Measurements from ENCODE around the gene RAB29.
"Not testable (repeated sequence)": the region's sequence is repeated elsewhere in the genome, so short reads cannot be mapped to it uniquely, and the experiment has no call there.

The RAB29 gene, protein sequence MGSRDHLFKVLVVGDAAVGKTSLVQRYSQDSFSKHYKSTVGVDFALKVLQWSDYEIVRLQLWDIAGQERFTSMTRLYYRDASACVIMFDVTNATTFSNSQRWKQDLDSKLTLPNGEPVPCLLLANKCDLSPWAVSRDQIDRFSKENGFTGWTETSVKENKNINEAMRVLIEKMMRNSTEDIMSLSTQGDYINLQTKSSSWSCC

DNA sequence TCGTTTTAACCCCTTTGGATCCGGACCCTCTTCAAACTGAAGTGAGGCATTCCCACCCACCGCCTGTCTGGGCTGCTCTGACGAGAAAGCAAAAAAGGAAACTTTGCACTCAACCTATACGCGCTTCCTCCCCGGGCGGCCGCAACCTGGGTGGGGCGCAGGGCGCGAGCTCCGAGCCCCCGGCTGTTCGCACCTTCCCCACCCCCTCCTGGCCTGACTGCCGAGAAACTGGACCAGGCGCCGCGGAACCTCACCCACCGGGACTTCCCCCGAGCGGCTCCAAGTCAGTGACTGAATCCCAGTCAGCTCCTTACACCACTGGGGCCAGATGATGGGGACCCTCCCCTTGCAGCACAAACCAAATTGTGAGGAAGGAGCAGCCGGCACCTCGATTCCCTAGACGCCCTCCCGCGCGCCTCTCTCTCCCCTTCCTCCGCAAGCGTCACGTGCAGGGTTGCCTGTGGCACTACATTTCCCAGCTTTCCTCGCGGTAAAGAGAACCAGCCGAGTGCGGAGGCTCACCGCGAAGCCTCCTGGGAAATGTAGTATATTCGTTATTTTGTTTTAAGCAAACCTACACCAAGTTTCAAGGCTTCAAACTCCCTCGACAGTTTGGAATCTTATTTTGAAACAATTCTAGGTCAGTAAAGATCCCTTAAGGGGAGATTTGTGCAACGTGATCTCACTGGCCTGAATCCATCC lies at the start of gene RAB29:
Gene RAB29 (minus strand): TSS at position 468 of the 702 bp plus-strand sequence. CDS start 526 bp downstream, outside the sequence.
- no peak for DNase-seq

DNA sequence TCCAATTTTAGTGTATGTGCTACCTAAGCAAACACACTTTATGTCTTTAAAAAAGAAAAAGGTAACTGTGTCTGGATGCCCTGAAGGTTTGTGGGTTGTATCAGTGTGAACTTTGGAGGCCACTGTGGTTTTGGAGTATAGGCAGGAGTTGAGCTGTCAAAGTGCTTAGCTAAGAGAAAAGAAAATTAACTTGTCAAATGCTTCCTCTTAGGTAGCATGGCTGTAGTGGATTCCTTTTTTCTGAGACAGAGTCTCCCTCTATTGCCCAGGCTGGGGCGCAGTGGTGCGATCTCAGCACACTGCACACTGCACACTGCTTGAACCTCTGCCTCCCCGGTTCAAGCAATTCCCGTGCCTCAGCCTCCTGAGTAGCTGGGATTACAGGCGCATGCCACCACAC lies 48.9 kb upstream of the RAB29 start:
- DNase-seq = no peak

DNA sequence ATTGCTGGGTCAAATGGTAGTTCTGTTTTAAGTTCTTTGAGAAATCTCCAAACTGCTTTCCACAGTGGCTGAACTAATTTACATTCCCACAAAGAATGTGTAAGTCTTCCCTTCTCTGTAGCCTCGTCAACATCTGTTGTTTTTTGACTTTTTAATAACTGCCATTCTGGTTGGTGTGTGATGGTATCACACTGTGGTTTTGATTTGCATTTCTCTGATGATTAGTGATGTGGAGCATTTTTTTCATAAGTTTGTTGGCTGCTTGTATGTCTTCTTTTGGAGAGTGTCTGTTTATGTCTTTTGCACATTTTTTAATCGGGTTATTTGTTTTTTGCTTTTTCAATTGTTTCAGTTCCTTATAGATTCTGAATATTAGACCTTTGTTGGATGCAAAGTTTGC lies 48.0 kb upstream of the RAB29 start:
- DNase-seq = not testable (repeated sequence)

DNA sequence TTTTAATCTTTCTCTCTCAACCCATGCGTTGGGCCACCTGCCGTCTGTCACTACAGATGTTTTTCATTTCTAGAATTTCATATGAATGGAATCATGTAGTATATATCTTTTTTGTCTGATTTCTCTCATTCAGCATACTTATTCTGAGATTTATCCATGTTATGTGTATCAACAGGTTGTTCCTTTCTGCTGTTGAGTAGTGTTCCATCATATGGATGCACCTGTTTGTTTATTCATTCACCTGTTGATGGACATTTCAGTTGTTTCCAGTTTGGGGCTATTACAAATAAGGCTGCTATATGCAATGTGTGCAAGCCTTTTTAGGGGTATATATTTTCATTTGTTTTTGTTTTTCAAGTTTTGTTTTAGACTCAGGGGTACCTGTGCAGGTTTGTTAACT lies 47.1 kb upstream of the RAB29 start:
- no peak for DNase-seq

DNA sequence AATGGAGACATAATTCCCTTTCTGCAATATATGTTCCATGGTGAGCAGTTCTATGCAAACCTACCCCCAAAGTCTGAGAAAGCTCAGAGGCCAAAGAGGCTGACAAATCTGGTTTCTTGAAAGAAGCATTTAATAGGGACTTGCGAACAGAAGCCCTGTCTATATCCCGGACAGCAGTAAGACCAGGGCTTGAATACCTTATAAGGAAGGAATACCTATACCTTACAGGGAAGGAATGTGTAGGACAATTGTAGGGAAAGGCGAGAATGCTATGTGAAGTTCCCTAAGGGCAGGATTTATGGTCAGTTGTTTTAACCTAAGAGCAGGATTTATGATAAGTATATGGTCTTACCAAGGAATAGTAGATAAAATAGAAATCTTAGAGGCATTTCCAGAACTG lies 42.7 kb upstream of the RAB29 start:
- no peak for DNase-seq

DNA sequence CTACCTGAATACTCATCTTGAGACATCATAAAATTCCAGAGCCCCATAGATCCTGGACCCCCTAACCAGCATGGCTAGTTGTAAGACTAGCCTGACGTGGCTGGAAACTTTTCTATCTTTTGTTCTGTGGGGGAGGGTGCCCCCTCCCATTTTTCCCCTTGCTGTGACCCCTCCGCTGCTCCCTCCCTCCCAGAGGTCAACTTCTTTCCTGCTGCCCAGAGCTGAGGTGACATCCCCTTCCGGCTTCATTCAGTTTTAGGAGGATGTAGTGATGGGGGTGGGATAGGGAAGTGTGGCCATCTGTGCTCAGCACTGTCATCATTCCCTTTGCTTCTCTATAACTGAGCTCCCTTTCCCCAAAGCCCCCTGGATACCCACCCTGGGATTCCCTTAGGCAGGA lies 42.1 kb upstream of the RAB29 start:
- DNase-seq = no peak

DNA sequence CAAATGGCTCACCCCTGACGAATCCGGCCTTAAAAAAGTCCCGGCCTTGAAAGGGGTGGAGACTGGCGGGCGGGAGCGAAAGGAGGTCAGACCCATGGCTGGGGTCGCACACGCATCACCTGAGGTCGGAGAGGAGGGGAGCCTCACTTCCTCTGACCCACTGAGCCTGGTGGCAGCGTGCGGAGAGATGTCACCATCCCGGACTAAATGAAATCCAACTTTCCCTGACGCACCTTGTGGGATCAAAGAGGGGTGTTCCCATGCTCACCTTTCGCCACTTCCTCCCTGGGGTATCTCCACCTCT lies 38.4 kb upstream of the RAB29 start:
- no peak for DNase-seq

DNA sequence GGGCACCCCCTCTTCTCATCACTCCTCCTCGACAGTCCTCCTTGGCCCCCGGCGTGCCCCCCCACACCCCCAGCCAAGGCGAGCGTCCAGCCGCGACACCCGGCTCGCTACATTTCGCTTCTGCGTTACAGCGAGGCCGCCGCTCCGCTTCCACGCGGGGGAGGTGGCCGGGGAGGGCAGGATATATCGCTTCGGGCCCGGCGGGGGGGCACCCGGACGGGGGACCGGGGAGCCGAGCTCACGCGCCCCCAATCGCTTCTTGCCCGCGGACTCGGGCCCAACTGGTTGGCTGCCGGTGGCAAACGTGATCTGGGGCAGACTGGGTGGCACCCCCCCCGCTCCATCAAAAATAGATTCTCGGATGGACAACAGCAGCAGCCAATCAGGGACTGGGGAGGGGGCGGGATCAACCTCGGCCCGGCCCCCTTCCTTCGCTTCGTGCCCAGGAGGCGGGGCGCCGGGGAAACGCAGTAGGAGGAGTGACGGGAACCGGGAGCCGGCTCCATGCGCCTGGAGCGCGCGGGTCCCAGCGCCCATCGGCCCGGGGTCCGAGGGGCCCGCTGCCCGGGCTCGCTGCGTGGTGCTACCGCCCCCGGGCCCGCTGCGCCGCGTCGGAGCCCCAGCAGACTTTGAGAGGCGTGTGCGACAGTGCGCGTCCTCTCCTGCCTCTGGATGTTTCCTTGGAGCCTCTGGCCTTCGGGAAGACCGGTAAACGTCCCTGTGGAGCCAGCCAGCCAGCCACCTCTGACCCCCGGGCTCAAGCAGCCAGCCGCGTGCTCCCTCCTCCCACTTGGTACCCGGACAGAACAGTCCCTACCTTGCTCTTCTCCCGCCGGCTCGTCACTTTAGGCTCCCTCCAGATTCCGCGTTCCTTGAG lies 37.8 kb upstream of the RAB29 start, which contains the start of gene SLC41A1:
Gene SLC41A1 (minus strand): TSS at position 321 of the 877 bp plus-strand sequence. CDS start 2,757 bp downstream, outside the sequence.
- DNase-seq = peak; percentile 20

DNA sequence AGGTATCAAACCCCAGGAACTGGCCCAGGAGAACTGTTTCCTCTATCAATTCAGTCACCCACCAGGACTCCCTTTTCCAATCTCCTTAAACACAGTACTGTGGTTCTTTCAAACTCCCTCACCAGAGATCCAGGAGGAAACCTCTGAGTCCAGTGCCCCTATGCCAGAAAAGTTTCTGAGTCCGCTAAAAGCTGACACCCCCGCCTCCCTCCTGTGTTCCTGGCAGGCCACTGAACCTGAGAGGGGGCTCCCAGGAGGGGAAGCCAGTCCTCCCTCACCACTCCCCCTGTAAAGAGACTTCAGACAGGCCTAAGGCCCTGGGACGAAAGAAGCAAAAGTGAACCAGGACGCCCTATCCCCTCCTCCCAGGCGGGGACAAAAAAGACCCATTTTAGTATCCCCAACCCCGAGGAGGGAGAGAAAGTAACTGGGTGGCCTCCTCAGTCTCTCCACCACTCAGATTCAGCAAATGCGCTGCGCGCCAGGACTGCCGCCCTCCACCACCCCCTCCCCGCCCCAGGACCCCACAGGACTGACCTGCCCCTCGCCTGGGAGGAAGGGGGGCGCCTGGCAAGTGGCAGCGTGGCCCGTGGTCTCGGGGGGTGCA lies 37.1 kb upstream of the RAB29 start:
- no peak for DNase-seq

DNA sequence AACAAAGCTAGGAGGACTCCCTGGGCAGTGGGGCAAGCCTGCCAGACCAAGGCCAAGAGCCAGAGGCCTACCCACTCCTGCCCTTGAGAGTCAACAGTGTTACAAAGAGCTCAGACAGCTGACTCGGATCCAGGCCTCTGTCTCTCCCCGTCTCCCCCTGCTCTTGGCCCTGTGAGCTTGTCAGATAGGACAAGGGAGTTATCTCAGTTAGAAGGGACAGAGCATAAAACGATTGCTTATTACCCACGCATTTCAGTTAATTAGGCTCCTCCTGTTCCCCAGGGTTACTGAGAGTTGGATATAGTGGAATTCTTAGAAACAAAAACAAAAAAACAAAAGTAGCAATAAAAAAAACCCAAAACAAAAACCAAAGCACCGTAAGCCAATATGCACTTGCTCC lies 36.4 kb upstream of the RAB29 start:
- DNase-seq = no peak

DNA sequence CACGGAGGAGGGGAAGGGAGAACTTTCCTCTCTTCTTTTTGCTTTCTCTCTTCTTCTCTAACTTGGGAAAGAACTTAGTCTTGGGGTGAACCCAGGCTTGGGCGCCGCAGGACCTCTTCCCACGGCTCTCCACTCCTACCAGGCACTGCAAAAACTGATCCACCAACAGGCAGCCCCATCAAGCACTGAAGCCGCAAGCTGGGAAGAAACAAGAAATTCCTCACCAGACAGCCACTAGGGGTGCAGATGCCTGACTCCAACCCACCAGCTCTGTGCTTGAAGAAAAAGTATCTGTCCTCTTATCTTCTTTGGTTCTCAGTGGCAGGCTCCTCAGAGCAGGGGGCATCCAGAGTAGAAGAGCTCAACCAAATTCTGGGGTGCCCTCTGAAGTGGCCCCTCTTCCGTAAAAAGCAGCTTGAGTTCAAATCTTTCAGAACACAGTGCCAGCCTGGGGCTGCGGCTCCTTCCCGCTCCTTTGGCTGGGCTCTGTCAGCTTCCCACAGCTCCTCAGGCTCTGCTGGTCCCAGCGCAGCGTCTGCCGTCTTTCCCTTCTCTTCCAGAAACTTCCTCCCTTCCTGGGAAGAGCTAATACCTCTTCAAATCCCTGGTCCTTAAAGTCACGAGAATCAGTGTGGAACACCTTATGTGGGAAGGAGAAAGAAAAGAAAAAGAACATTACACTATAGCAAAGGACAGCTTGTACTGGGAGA lies 35.3 kb upstream of the RAB29 start:
- no peak for DNase-seq

DNA sequence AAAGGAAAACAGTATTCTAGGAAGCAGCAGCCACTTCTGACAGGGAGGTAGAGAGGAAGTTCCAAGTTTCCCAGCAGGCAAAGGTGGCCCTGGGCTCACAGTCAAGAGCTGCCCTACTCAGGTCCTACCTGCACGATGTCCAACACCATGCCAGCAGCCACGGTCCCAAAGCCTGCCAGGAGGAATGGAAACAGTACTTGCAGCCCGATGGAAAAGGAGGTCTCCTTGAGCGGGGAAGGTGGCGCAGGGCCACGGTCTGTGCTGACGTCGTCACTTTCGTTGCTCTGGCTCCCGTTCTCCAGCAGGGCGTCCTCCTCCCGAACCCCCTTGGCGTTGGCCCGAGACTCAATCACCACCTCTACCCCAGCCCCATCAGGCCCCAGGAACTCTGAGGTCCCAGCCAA lies 34.7 kb upstream of the RAB29 start:
- DNase-seq = no peak

DNA sequence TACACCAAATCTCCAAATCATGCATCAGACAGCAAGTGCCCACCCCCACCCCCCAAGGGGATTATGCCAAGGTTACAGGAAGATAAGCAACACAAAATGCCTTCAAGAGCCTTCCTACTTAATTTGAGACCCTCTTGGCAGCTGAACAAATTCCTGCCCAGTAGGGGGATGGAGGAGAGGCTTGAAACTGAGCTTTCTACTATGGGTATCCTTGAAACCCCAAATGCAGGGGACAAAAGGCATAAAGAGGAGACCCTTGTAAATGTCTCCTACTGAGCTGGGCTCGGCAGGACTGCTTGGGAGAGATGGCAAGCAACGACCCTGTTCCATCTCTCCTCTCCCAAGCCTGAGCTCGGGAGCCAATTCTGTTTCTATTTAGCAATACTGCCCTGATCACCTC lies 34.2 kb upstream of the RAB29 start:
- DNase-seq = no peak

DNA sequence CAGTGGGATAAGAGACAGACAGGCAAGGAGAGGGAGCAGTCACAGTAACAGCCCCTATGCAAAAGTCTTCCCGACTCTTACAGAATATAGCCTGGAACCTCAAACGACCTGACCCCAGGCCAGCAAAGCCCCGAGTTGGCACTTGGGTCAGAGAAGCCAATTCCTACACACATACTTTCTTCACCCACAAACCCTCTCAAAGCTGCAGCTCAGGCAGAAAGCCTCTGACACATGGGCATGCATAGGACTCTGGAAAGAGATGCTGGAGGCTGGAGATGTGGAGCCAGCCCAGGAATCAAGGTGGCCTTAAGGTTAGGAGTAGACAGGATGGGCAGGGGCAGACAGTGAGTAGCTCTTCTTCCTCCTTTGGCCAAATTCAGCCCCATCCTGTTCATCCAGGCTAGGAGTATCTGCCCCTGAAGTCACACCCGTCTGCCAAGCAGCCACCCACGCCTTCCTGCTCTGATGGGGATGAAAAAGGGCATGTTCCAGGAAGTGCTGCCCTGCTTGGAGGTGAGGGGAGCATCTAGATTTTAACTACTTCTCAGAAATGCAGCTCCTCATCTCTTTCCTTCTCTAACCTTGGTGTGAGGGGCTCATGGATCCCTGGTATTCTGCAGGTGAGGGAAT lies 29.9 kb upstream of the RAB29 start:
- DNase-seq = no peak

DNA sequence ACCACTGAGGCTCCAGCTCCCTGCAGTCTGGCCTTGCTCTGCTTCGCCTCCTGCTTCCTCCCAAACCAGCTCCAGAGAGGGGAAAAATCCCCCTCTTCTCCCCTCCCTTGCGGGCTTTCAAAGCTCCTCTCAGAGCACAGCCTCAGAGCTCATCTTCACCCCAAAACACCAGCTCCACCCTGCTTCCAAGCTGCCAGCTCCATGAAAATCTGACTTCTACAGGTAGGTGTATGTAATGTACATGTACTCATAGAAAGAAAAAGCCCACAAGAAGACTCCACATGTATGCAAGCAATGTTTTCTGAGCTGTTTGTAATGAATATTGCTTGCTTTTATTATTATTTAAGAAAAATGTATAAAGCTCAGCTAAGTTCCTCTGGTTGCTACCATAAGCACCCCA lies 29.3 kb upstream of the RAB29 start:
- DNase-seq = no peak

DNA sequence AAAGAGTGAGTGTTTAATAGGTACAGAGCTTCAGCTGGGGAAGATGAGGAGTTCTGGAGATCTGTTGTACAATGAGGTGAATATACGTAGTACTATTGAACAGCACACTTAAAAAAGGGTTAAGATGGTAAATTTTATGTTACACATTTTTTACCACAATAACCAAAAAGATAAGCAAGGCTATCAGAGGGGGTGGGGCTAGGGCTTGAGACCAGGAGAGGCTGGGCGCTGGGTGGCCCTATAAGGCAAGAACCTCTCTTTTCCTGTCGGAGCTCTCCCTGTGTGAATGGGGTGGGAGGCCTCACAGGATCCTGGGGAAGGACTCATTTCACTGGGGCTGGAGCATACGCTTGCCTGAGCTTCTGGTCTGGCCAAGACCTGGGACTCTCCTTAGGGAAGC lies 28.7 kb upstream of the RAB29 start:
- DNase-seq = no peak

DNA sequence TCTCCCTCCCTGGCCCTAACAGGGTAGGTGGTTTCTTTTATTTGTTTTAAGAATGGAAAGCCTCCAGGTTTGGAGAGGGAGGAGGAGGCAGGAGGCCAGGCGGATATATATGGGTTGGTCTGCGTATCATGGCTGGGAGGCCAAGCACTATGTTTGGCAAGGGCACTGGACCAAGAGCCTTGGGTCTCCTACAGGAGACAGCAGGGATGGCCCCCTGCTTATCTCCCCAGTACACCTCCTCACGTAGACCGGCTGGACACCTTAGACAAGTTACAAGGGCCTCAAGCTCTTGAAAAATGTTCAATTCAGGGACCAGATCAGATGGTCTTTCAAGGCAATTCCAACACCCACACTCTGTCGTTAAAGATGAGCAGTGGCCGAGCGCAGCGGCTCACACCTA lies 26.8 kb upstream of the RAB29 start:
- no peak for DNase-seq

DNA sequence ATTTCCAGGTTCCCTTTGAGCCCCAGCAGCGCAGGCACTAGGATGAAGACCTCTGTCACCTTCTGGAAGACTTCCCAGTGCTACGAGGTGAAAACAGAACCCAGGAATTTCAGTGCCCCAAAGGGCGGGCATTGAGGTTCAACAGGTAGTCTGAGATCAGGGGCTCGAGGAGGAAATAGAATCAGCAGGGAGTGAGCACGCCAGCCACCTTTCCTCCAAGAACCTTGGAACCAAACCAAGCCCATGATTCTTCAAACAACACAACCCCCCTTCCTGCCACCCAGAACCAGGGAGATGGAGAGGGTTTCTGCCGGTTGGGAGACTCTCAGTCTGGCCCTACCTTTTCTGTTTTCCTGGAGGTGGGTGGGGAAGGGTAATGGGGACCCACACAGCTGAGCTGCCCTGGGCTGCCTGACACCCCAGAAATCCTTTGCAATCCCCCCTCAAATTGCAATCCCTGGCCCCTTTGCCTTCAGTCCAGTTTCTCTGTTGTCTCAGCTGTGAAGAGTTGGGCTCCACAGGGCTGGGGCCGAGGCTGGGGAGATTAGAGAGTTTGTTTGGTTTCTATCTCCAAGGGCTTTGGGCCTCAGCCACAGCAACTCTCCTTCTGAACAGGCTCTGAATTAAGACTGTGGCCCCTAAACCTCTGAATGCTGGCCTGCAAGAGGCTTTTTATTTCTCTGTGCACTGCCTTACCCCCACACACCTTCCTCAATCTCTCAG lies 25.9 kb upstream of the RAB29 start:
- DNase-seq = no peak

DNA sequence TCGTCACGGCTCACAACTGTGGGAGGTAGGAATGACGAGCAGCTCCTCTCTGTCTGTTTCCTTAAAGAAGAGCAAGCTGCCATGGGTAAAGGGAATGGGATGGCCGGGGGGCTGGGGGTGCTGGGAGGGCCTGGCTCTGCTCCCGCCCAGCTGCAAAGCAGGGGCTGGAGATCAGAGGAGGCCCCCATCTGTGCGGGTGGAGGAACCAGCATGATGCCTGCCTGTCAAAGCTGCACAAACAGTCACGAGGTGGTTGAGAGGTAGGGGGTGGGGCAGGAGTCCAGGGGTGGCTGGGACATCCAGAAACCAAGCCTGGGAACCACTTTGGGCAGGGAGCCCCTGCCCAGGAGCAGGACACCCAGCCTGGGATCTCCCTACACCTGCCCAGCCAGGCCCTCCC lies 25.1 kb upstream of the RAB29 start:
- no peak for DNase-seq

DNA sequence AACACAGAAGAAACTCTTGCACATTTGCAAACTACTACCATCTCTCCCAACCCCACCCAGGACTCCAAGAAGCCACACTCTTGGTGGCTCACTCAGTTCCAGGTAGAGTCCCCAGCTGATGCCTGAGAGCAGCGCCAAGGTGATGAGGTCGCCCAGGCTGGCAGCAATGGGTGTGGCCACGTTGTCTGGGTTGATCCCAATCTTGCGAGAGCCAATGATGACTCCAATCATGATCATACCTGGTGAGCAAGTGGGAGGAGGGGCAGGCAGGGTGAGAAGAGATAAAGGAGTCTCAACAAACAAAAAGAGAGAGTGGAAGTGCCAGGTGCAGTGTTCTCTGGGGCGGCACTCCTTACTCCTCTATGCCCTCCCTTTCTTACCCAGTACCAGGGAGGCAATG lies 23.3 kb upstream of the RAB29 start:
- no peak for DNase-seq

DNA sequence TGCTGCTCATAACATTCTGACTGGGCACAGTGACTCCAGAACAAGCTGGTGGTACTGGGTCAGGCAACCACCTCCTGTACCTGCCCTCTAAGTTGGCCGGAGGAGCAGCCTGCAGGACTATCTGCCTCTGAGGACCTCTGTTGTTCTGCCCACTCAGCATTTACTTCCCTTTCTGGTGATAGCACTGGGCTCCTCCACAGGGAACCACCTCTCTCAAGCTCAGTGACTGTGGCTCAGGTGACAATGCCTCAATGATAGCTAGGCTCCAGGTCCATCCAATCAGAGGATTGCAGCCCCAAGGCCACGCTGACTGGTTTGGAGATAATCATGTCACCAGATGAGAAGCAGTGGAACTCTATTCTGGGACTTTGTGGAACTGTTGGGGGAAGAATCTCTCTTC lies 21.9 kb upstream of the RAB29 start:
- DNase-seq = no peak
